A673 (cell line): Measurements from ENCODE around the gene WNT11.

Experiments used
- EZH2 ChIP-seq: fragments of 200-600 bp; sonication (generic); IDR thresholded peaks from 2 replicates; pipeline ENCODE4 v1.6.1; 2017; ENCODE audit warnings: borderline replicate concordance, low read depth, mild to moderate bottlenecking, mixed read lengths, antibody characterized with exemption, low read length; ENCODE audit not compliant: poor library complexity, severe bottlenecking
- TF ChIP-seq, protein P1 (sequence below): fragments of 300-800, 200-600 bp; sonication (generic); conservative IDR thresholded peaks from 2 replicates; pipeline ENCODE4 v1.5.1; 2017; ENCODE audit warnings: low read depth, mild to moderate bottlenecking, antibody characterized with exemption, low read length, moderate library complexity, mixed read lengths

DNA sequence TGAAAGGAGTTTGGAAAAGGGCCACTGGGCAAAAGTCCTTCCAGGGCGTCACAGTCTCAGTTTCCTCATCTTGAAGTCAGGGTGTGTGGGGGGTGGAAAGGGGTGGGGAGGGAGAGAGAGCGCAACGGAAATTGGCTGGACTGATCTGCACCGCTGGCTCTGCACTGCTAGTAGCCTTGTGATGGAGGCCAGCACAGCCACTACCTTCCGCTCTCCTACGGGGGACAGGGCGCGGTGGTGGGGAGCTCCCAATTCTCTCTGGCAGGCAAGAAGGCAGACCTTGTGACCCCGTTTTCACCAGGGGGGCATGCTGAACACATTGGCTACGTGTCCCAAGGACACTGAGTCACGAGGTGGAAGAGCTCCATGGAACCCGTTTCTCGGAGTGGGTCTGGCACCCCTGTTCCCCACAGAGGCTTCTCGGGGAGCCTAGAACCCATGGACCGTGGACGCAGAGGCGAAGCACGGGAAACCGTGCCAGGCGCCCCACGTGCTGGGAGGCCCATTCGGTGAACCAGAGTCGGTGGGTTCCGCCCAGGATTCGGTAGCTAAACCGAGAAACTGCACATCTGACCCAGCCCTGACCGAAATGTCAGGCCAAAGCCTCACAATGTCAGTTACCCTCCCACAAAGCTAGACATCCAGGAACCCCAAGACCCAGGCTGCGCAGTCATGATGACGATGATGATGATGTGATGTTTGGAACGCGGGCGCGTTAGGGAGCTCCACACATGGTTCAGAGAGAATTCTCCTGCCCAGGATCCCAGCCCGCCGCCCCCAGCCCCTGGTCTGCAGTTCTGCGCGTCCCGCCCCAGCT, 28.3 kb upstream of the WNT11 start:
- TF ChIP-seq, protein P1, sequence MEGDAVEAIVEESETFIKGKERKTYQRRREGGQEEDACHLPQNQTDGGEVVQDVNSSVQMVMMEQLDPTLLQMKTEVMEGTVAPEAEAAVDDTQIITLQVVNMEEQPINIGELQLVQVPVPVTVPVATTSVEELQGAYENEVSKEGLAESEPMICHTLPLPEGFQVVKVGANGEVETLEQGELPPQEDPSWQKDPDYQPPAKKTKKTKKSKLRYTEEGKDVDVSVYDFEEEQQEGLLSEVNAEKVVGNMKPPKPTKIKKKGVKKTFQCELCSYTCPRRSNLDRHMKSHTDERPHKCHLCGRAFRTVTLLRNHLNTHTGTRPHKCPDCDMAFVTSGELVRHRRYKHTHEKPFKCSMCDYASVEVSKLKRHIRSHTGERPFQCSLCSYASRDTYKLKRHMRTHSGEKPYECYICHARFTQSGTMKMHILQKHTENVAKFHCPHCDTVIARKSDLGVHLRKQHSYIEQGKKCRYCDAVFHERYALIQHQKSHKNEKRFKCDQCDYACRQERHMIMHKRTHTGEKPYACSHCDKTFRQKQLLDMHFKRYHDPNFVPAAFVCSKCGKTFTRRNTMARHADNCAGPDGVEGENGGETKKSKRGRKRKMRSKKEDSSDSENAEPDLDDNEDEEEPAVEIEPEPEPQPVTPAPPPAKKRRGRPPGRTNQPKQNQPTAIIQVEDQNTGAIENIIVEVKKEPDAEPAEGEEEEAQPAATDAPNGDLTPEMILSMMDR, result no peak
- TF ChIP-seq EZH2, result no peak
